IPS DF 19.7 (cell line): ENCODE measurements around the gene KCNMA1.

Experiments
- DNase-seq: peaks from one replicate; pipeline ENCODE4 v3.0.0-alpha.2; 2013; ENCODE audit warnings: low read depth, low spot score

KCNMA1 gene

DNA sequence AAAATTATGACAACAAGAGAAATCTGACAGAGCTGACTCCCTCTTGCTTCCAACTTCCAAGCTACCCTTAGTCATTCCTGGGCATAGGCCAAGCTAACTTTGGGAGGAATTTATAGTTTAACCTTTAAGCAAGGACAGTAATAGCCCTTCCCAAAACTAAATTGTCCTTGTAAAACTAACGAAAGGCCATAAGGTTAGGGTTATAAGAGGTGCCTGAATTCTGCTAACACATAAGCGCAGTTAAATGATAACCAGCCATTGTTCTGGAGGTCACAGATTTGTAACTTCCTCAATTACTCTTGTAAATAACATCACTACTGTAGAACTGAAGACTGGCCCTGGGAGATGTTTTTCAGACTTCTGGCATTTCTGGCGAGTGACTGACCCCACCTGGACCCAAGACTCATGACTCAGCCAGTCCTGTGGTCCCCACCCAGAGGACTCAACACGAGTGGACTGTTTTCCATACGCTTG, 481.2 kb downstream of the KCNMA1 start:
- DNase-seq = no peak

DNA sequence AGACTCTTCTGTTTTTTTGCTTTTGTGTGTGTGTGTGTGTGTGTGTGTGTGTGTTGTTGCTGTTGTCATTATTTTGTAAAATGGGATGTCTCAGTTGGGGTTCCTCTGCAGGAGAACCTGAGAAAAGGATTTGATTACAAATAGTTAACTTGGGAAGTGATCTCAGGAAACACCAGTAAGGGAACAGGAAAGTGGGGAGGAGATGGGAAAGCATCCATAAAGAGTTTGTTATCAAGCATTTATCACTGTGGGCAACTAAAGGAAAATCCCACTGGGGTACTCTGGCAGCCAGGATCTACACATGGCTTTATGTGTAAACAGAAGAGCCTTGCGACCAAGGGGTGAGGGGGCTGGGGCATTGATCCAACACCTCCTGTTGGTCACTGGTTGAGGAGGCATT, 485.4 kb downstream of the KCNMA1 start:
- no peak for DNase-seq

DNA sequence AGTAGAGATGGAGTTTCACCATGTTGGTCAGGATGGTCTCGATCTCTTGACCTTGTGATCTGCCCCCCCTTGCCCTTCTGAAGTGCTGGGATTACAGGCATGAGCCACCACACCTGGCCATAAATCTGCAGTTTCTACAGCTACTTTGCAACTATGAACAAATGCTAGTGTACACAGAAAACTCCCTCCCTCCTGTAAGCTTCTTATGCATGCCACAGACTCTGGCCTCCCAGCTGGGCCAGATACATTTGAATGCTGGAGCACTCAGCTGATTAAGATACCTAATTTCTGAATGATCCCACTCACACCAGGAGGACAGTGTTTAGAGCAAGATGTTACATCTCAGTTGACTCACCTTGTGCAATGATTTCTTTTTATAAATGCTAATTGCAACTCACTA, 486.2 kb downstream of the KCNMA1 start:
- DNase-seq = no peak

DNA sequence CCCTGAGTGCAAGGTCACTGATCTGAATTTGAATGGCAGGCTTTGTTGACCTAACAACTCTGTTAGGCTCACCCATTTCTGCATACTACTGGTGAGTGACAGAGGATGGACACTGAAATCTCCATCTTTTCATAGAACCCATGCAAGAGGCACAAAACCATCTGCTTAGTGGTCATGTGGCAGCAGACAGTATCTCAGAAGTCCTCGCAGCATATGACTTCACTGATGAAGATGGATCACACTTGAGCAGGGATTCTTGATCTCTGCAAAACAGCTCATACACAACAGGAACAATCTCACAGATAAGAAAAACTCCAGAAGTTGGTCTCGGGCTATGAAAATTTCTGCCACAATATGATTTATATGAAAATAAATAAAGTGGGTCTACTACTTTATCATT, 487.9 kb downstream of the KCNMA1 start:
- no peak for DNase-seq

DNA sequence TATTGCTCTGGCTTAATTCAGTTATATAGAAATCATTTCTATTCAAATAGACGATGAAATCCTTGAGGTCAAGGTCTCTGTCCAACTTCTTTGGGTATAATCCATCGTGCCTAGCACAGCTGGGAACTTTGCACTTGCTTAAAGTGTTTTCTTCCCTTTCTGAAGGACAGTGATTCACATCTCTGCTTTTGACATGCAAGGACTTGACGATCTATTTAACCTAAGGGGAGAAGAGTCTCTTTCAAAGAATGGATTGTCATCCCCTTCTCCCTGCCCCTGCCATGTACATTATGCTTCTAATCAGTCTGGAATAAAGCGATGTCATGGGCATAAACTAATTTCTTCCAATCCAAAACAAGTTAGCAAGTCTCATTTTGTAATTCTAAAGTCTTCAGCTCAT, 488.6 kb downstream of the KCNMA1 start:
- DNase-seq = no peak

DNA sequence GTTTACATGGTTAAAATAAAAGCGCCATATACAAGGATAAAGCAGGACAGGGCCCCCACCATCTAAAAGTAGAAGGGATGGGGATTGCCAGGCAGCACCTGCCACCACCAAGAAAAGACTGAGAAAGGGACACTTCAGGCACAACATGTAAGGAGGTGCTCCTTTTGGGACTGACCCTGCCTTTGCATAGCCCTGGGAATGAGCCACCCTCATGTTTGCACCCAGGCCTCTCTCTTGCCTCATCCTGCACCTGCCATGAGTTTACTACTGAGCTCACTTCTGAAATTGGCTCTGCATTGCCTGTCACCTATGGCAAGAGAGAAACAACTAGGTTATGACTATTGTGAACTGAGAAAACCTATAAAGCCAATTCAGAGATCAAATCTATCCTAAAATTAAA, 489.7 kb downstream of the KCNMA1 start:
- DNase-seq = no peak

DNA sequence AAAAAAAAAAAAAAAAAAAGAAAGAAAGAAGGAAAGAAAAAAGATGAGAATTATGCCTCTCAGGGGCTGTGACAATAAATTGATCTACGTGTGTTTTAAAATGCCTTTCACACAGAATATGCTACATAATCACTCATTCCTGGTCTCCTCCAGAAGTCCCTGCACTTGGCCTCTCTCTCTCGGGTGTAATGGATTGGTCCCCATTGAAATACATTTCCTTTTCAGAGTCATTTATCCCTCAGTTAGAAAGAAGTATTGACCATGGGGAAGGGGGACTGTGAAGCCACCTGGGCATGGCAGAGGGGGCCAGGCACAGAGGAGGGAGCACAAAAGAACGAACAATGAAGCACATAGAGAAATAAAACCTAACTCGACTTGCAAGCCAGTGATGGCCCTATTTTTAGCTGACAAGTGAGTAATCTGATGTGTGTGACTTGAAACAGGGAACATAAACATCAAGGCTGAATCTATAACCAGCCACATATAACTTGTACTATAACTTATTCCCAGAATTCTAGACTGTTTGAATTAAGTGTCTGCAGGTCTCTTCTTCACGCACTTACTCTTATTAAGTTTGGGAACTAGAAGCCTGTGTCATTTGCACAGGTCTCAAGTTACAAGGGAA, 490.8 kb downstream of the KCNMA1 start:
- DNase-seq = no peak

DNA sequence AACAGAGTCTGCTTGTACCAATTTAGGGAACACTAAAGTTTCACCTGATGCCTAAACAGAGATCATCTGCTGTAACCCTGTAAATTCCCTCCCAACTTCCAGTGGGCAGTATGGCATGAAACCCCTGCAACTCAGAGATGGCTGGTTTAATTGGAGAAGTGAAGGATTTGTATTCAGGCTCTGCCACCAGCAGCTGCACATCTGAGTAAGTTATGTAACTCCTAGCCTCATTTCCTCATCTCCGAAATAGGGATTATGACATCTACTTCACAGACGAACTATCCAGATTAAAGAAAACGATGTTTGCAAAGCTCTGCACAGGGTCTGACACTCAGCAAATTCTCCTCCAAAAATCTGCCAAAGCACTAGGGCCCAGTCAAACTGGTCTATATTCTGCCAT, 493.0 kb downstream of the KCNMA1 start:
- DNase-seq = no peak

DNA sequence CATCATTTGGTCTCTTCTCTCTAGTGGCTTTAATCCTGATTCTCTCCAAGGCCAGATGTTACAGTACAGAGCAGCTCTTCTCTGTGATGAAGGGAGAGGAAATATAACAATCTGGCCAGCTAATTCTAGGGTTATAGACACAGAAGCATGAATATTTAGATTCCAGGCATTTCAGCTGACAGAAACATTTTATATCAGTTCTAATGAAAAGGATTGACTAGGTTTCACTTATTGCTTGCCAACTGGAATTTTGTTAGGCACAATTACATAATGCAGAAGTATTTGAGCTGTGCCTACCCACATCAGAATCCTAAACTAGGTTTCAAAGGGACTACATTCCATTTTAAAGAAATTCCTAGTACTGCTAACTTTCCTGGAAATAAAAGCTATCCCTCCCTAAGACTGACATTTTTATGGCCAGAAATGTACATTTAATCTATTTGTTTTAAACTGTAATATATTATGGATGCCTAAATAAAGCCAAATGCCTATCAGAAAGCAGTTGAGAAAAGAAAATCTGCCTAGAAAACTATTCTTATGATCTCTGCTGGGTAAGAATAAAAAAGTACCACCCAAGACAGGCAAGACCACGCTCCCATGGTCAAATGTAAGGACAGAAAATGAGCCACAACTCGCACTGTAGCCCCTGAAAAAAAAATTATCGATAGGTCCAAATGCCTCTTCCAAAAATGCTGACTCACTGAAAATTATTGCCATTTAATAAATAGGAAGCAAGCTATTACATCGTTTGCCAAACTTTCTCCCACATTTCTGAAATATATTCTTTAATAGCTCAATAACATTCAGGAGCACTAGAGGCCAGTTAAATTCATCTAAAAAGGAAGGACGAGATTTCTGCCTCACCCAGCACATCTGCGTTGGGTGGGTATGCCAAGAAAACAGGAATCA, 498.1 kb downstream of the KCNMA1 start:
- DNase-seq = no peak

DNA sequence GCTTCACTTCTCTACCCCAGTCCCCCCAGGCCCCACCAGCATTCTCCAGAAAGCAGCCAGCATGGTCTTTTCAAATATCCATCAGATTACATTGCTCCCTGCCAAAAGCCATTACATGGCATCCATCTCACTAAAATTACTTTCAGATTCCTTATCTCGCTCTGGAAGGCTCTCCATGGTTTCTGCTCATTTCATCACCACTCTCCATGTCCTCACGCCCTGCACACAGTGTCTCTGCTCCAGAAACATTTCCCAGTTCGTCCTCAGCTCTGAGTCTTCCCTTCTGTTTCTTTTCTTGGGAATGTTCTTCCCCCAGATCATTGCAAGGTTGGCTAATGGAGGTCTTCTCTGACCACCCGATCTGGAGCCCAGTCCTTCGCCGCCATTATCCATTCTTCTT, 499.1 kb downstream of the KCNMA1 start:
- no peak for DNase-seq

DNA sequence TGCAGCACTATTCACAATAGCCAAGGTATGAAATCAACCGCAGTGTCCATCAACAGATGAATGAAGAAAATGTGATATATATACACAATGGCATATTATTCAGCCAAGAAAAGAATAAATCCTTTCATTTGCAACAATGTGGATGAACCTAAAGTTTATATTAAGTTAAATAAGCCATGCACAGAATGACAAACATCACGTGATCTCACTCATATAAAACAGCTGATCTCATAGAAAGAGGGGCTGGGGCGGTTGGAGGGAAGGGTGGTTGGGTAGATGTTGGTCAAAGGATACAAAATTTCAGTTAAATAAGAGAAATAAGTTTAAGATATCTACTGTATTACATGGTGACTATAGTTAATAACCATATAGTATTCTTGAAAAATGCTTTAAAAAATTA, 502.1 kb downstream of the KCNMA1 start:
- DNase-seq = no peak

DNA sequence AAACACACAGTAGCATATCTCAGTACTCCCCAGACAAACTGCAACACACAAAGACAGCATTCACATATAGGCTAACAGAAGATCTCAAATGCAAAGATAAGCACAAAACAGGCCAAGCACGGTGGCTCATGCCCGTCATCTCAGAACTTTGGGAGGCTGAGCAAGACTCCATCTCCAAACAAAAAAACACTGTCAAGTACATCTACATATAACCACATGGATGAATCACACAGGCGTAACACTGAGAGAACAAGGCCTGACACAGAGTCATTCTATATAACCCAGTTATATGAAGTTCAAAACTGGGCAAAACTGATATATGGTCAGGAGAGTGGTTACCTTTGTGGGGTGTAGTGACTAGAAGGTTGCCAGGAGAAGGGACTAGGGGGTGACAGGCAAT, 506.4 kb downstream of the KCNMA1 start:
- no peak for DNase-seq

DNA sequence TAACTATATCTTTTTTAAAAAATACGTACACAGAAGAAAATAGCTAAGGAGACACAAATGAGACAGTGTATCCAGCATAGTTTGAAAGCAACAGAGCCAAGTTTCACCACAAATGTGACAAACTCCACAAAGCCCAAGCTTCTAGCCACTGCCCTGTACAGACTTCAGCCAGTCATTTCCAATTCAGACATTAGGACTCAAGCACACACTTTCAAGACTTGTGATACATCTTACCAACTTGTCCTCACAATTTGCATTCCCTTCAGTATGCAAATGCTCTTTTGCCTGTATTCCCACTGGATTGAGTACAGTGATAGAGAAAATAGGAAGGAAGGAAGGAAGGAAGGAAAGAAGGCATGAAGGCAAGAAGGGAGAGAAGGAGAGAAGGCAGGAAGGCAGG, 510.4 kb downstream of the KCNMA1 start:
- no peak for DNase-seq

DNA sequence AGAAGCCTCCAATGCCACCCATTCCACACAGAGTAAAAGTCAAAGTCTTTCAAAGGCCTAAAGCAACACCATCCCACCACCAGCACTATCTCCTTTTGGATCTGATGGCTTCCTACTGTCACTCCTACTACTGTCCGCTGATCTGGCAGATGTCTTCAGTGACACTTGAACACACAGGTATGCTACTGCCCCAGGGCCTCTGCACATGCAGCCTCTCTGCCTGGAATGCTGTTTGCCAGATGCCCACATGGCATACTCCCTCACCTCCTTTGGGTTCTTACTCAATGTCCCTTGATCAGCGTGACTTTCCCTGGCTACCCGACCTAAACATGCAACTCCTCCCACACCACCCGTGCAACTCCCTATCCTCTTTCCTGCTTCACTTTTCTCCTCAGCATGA, 512.4 kb downstream of the KCNMA1 start:
- DNase-seq = no peak

DNA sequence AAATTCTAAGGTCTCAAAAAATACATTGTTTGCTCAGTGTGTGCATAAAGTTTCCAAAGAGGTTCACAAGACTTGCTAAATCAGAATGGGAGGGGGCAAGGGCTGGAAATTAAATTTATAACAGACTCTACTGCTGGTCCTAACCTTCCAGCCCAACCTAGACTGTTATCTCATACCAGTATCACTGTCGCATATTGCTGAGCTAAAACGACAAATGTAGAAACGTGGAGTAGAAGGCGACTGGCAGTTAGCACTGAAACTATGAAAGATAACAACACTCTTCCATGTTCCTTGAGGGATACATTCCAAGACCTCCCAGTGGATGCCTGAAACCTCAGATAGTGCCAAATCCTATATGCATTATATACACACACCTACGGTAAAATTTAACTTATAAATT, 514.3 kb downstream of the KCNMA1 start:
- no peak for DNase-seq

DNA sequence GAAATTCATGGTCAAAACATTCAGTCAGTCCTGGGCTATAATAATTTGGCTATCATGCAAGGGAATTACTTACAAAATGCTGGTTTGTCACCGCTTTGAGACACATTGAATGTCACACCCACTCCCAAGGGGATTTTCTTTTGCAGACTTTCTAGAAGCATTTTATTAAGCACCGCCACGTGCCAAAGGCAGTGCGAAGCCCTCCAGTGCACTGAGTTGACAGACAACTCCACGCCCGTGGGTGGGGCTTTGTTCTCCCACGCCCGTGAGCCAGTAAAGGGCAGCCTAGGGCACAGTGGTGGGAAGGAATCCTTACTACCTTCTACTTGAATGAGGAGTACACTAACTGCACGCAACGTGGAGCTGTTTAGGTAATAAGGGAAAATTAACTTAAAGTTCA, 515.8 kb downstream of the KCNMA1 start:
- DNase-seq = no peak

DNA sequence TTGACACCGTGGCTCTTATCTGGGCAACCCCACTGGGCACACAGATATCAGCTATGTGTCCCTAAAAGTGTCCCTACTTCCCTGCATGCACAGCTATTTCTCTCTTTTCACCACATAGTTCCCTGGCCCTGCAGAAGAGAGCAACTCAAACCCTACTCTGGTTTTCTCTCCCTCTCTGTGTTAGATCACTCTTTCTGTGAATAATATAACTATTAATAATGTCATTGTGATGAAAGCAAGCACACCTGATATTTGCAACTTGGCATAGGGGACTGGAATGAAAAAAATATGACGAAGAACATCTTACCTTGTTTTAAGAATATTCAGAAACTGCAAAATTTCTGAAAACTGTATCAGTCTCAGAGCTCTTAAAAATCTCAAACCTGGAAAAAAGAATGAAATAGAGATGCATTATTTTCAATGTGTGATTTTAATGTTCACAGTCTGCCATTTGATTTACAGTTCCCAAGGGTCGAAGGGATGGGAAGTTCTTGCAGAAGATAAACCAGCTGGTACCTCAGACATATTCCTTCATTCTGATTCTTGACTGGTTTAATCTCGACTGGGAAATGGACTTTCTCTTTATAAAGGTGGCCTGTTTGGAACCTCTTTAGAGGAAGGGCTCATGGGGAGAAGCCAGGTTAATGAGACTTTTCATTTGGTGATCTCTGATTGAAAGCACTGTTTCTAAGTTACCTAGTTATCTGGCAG, 516.8 kb downstream of the KCNMA1 start:
- no peak for DNase-seq

DNA sequence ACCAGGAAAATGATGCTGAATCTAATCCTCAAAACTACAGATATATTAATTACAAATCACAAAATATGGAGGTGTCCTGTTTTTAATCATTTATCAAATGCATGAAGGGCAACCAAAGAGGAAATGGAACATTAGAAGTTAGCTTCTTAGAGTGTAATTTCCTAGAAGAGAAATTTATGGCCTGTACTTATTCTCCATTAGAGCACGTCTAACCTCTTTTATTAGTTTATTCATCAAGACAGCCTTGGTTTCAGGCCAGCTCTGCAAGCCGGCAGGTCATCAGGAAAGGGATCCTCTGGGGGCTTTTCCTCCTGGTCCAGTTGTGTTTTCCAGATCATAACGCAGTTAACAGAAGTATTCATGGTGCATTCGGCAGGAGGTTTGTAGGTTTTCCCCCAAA, 517.6 kb downstream of the KCNMA1 start:
- DNase-seq = no peak

DNA sequence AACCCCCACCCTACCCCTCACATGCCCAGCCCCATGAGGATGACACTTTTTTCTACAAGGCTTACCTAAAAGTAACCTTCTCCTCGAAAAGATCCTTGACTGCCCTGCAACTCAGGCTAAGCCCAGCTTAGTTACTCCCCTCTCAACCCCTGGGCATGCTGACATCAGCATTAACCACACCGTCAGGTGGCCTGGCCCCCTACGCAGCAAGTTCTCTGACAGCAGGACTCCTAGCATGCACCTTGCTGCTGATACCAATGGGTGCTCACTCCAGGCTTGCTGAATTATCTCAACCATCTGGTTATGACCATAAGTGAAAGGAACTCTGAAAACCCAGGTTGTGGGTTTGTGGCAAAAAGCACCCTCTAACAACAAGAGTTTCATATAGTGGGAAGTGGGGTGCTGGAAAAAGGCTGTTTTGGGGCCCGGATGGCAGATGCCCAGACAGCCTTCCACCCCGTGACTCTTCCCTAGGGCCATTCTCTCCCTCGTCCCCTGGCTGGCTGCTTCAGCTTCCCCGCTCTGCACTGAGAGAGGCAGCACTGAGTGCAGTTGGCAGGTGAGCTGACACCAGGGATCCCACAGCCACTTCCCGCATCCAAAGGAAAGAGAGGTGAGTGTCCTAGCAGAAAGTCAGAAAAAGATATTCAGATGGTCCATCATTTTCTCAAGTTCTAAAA, 518.9 kb downstream of the KCNMA1 start:
- DNase-seq = no peak

DNA sequence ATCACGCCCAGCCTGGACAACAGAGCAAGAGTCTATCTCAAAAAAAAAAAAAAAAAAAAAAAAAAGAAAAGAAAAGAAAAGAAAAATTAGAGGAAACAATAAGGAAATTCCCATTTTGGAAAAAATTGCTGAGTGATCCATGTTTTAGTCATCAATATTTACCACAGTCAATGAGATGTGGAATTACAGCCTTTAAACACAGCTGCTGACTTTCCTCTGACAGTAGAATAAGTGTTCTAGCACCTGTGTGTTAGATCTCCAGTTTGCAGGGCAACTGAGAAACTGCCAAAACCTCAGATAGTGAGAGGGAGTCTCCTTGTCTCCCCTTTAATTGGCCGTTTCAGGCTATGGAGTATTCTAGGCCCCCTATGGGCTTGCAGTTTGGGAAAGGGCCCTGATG, 520.1 kb downstream of the KCNMA1 start:
- no peak for DNase-seq

DNA sequence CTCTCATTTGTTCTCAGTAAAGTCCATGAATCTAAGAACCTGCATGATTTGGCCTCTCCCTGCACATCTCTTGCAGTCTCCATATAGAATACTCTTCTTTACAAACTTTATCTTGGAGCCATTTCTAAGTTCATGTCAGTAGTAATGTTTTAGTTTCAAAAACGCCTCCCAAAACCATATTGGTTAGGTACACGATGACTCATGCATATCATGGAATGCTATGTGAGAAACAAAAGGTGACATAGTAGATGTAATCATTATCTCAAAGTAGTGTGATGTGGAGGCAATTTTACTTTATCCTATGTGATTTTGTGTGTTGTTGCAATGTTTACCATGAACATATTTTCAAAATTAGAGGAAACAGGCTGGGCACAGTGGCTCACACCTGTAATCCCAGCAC, 520.7 kb downstream of the KCNMA1 start:
- DNase-seq = no peak
